NCI-H2107 (cell line): ENCODE measurements around the gene NFIA.
"Not testable (repeated sequence)": the region's sequence is repeated elsewhere in the genome, so short reads cannot be mapped to it uniquely, and the experiment has no call there.

ENCODE experiments used
- DNase-seq: peaks from one replicate; lab custom pipeline; 2025; lab: John Stamatoyannopoulos, UW

Gene NFIA

DNA sequence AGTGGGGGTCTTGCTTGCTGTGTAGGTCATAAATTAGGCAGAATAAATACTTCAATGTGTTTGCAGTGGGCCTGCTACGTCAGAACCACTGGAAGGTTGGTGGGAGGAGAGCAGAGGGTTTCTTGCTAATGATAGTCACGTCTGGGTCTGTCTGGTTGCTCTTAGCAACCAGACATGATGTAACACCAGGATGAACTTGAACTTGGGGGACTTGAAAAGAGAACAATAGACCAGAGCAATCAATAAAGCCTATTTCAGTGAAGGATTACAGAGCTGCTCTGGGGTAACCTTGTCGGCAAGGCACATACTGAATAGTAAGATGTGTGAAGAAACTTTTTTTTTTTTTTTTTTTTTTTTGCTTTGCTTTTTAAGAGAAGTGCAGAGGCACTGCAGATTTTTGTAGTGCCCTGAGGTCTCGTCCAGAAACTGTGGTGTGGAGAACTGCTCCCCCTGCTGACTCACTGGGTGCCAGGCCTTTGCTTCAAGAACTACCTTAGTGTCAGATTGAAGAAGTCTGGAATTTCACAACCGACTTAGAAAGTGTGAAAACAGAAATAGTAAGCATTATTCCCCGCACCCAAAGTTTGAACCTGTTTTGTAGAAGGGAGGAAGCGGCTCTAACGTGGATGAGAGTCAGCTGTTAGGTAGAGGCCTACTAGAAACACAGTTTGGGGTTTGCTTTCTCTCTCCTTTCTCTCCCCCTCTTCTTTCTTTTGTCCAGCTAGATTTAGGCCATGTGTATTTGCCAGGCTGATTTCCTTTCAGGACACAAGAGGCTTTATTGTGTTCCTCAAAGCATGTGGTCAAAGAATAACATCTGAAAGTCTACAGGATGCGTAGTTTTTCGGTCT, 371.0 kb downstream of the NFIA start:
- peak; percentile 47 for DNase-seq

DNA sequence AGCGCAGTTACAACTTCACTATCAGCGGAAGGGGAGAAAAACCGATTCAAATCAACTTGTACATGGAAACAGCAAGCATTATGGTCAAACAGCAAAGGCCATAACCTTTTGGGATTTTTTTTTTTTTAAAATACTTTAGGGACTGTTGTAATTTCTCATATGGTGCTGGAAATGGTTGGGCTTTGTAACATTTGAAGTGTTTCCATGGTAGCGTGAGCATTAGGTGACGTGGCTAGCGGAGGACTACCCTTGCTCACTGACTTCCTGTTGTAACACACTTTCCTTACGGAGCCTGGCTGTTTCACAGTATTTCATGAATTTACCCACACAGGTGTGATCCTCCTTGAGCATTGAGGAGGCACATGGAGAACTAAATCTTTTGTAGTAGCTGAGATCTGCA, 373.0 kb downstream of the NFIA start:
- DNase-seq: no peak

- DNase-seq: no peak
These were observed 375.2 kb downstream of the NFIA start for GRCh38 chr1:61457526-61458040.

- DNase-seq: no peak
These were observed 377.0 kb downstream of the NFIA start for GRCh38 chr1:61459345-61459744.

- DNase-seq: no peak
These were observed 377.8 kb downstream of the NFIA start for GRCh38 chr1:61460191-61460590.

GRCh38 chr1:61461406-61462384, 379.3 kb downstream of the NFIA start:
- DNase-seq: no peak

GRCh38 chr1:61462628-61463027, 380.3 kb downstream of the NFIA start:
- no peak for DNase-seq

DNA sequence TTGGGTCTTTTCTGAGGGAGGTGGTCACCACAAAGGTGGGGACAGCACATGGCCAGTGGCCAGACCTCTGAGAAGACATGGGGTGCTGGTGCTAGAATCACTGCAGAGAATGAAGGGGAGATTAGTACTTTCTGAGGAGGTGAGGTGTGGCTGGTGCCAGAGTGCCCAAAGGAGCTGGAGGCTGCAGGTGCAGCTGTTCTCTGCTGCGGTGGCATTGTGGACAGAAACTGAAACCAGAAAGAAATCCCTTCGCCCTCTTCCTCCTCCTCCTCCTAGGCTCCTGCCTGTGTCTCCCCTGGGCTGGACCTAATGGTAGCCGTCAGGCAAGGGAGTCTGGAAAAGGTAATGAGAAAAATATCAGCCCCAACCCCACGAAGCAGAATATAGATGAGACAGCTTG, 380.9 kb downstream of the NFIA start:
- no peak for DNase-seq

DNA sequence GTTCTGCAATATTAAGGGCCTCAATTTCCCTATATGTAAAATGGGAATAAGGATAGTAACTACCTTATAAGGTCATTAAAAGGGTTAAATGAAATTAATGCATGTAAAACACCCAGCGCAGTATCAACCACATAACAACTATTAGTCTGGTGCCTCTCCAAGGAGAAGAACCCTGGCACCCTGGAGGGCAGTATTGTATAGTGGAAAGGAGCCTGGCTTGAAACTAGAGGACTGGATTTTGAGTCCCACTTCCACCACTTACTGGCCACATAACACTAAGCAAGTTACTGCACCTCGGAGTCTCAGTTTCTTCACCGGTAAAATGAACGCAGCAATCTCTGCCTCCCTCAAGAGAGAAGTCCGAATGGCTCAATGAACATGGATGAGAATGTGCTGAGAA, 385.5 kb downstream of the NFIA start:
- not testable (repeated sequence) for DNase-seq

DNA sequence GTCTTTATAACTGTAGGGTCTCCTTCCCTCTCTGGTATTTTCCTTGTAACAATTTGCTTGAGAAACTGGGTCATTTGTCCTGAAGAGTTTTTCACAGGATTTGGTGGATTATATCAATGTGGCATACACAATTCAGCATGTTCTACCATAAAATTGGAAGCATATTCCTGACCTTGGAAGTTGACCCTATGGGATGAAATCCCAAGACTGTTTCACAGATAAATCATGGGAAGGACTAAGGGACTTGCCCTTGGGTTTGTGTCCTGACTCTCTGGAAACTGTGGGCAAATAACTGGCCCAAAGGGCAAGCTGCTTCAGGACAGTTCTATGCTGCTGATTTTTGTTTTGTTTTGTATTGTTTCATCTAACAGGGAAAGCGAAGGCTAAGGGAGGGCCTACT, 387.0 kb downstream of the NFIA start:
- no peak for DNase-seq

- no peak for DNase-seq
These were observed 390.5 kb downstream of the NFIA start for GRCh38 chr1:61472876-61473275.

DNA sequence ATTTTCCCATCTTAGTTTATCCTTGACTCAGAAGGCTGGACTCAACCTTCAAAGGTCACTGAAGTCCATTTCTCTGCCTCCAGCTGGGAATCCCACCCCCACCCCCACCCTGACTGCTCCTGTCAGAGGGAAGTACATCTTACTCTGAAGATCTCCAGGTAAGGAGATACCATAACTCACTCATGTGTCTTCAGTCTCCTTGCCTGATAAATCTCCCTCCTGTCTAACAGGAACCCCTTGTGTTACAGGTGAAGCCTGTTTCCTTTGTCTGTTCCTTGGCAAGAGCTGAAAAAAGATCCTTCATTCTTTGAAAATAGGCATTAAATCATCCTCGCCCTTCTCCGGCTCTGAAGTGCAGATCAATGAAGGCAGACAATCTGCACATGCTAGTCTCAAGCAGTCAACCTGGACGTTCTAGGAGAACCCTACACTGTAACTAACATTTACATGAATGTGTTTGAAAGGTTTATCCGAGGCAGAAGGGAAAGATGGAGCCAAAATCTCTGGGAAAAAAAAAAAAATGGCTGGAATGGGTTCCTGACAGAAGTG, 392.0 kb downstream of the NFIA start:
- no peak for DNase-seq

GRCh38 chr1:61474963-61475362, 392.6 kb downstream of the NFIA start:
- no peak for DNase-seq

DNA sequence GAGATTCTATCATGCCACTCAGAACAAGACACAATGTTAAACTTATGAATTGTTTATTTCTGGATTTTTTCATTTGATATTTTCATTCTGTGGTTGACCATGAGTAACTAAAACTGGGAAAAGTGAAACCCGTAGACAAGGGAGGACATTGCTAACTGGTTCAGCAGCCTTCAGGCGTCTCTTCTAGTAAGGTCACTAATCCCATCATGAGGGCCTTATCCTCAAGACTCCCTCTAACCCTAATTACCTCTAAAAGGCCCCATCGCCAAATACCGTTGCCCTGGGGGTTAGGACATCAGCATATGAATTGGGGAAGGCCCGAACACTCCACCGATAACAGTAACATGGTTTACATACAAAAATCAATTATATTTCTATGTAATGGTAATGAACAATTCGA, 394.9 kb downstream of the NFIA start:
- DNase-seq: no peak

DNA sequence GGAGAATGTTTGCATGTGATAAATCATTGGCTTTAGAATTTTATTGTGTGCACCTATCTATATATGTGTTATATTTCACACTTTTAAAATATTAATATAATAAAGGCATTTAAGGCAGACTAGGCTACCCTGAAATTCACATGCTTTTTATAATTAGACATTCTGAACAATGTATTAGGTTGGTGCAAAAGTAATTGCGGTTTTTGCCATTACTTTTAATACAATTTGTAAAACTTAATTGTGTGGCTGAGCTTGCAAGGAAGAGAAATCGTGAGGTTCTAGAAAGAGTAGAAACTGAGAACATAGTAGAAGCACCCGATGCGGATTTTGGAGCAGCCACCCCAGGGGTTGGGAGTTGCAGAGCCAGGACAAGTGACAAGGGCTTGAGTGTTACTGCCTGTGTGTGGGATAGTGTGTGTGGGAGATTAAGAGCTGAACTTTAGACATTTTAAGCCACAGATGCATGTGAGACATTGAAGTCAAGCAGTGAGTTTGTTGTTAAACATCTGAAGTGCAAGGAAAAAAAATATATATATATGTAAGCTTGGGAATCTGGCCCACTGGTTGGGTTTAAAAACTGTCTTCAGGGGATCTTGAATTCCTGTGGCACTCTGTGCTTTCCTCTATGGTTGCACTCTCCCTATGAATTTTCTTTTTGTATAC, 398.0 kb downstream of the NFIA start:
- DNase-seq: no peak

DNA sequence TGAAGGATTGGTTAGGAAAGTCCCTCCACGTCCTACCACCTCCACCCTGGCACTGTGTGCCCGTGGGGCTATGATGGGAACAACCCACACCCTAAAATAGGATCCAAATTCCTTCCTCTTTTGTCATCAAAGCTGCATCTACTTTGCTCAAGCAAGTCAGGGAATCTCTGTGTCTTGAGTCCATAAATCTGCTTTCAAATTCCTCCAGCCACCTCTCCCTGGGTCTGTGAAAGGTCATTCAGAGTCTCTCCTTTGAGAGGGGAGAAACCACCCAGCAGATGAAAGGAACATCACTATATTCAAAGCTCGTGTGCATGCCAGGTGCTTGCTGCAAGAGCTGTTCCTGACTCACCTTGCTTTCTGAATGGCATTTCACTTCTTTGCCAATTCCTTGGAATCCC, 399.0 kb downstream of the NFIA start:
- DNase-seq: no peak

- no peak for DNase-seq
These were observed 399.9 kb downstream of the NFIA start for GRCh38 chr1:61482170-61482734.

DNA sequence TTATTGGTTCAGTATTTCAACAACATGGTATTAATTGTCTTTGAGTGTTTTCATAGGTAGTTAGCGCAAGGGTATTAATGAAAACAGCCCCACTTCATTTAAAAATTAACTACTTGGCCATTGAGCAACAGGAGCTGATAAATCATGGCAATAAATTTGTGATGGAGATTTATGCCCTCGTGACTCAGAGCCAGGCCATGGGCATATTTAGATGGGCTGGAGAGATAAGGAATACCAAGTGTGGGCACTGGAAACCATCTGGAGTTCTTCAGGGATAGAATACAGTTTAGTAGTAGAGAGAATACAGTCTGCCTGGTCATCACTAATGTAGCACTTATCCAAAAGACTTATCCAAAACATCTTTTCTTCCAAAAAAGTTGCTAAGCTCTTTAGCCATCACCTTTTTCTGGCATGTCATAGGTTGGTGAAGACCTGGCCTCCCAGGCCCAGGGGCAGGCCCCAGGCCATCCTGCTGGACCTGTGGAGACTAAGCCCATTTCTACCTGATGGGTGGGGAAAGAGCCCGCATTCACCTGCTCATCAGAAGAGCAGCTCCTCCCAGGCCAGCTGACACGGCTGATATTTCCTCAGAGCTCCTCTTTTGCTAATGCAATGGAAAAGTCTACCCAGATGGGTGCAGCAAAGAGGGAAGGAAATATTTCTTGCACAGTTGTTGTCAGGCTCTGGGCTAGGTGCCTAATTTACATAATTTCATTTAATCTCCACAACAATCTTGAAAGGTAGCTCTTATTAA, 404.6 kb downstream of the NFIA start:
- no peak for DNase-seq

- no peak for DNase-seq
These were observed 405.4 kb downstream of the NFIA start for GRCh38 chr1:61487801-61488200.

DNA sequence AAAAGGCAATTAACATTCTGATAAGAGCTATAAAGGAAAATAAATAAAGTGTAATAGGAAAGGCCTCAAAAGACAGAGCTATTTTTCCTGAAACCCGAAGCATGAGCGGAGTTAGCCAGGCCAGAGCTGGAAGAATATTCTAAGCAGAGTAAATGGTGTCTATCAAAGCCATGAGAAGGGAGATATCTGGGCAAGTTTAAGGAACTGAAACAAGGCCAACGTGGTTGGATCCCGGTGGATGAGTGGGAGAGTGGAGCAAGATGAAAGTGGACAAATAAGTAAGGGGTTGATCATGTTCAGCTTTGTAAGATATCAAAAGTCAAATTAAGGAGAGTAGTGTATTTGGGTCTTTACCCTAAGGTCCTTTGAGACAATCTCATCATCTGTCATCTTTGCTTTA, 408.6 kb downstream of the NFIA start:
- no peak for DNase-seq

DNA sequence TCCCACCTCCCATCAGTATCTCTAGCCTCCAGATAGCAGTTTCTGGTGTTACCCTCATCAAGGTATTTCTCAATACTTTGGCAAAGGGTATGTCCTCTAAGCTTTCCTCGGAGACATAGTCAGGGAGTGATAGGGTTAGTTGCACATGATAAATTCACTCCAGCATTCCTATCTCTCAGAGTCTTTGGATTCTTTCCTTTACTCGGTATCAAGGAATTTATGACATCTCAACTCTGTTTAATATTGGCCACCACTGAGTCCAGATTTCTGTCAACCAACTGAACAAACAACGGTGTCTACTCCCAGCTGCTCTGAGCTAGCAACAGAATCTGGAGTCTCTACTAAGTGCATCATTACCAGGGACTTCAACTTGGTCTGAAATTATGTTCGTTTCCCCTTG, 409.1 kb downstream of the NFIA start:
- DNase-seq: no peak
